GM23338 (cell line): ENCODE measurements around the gene PEAR1. TPM values are rescaled to one million over a fixed set of nuclear protein-coding genes. Genes with fewer than 3 reads are reported as not detected.

Experiments used
- ATAC-seq: fragments of 200-7000 bp; cut with Tn5 transposase; 3 replicates; pipeline ENCODE4 v1.9.1; 2020
- DNase-seq: peaks from one replicate; pipeline ENCODE4 v3.0.0-alpha.2; 2015; ENCODE audit warnings: low spot score
- H2AFZ ChIP-seq: fragments of 200-600 bp; sonication (generic); 2 replicates; pipeline ENCODE4 v1.8.0; 2016; ENCODE audit warnings: antibody characterized with exemption, mild to moderate bottlenecking, moderate library complexity
- H3F3A ChIP-seq: fragments of 200-600 bp; sonication (generic); replicated peaks from 2 replicates; pipeline ENCODE4 v1.8.0; 2017; ENCODE audit warnings: antibody characterized with exemption, mixed run types, low read depth
- H3K27ac ChIP-seq: fragments of 200-600 bp; sonication (generic); 2 replicates; pipeline ENCODE4 v1.6.1; 2016; ENCODE audit warnings: low read depth
- H3K27me3 ChIP-seq: fragments of 200-600 bp; sonication (generic); 2 replicates; pipeline ENCODE4 v1.8.0; 2016; ENCODE audit warnings: mild to moderate bottlenecking, mixed run types, moderate library complexity; ENCODE audit not compliant: insufficient read depth
- H3K36me3 ChIP-seq: fragments of 200-600 bp; sonication (generic); 2 replicates; pipeline ENCODE4 v1.8.0; 2016; ENCODE audit warnings: mild to moderate bottlenecking; ENCODE audit not compliant: insufficient read depth
- H3K4me1 ChIP-seq: fragments of 200-600 bp; sonication (generic); 2 replicates; pipeline ENCODE4 v1.8.0; 2016; ENCODE audit warnings: mild to moderate bottlenecking, moderate library complexity; ENCODE audit not compliant: insufficient read depth
- H3K4me2 ChIP-seq: fragments of 200-600 bp; sonication (generic); 2 replicates; pipeline ENCODE4 v1.7.1; 2017; ENCODE audit warnings: mixed run types
- H3K4me3 ChIP-seq: fragments of 200-600 bp; sonication (generic); 2 replicates; pipeline ENCODE4 v1.6.1; 2016; ENCODE audit warnings: mixed run types
- H3K79me2 ChIP-seq: fragments of 200-600 bp; sonication (generic); replicated peaks from 2 replicates; pipeline ENCODE4 v1.8.0; 2017; ENCODE audit warnings: mild to moderate bottlenecking; ENCODE audit not compliant: insufficient read depth
- H3K9me2 ChIP-seq: fragments of 200-600 bp; sonication (generic); 2 replicates; pipeline ENCODE4 v1.8.0; 2017; ENCODE audit not compliant: insufficient read depth
- H4K20me1 ChIP-seq: fragments of 200-600 bp; sonication (generic); replicated peaks from 2 replicates; pipeline ENCODE4 v1.8.0; 2017; ENCODE audit warnings: mild to moderate bottlenecking; ENCODE audit not compliant: insufficient read depth
- H3K27ac Mint-ChIP-seq: 2 replicates; pipeline ENCODE4 v1.8.0; 2020; ENCODE audit warnings: inconsistent platforms, mild to moderate bottlenecking, moderate library complexity, mixed read lengths
- H3K27me3 Mint-ChIP-seq: 3 replicates; pipeline ENCODE4 v1.8.0; 2022; ENCODE audit warnings: low read depth, mild to moderate bottlenecking, moderate library complexity, mixed read lengths, inconsistent platforms; ENCODE audit not compliant: insufficient read depth, poor library complexity
- H3K36me3 Mint-ChIP-seq: 3 replicates; pipeline ENCODE4 v1.8.0; 2021; ENCODE audit warnings: low read depth, mild to moderate bottlenecking, inconsistent platforms, moderate library complexity, mixed read lengths
- H3K4me1 Mint-ChIP-seq: 3 replicates; pipeline ENCODE4 v1.8.0; 2020; ENCODE audit warnings: mild to moderate bottlenecking, inconsistent platforms, mixed read lengths
- H3K4me3 Mint-ChIP-seq: 3 replicates; pipeline ENCODE4 v1.8.0; 2021; ENCODE audit warnings: moderate library complexity, mild to moderate bottlenecking, inconsistent platforms, mixed read lengths
- H3K9me3 Mint-ChIP-seq: 3 replicates; pipeline ENCODE4 v1.8.0; 2020; ENCODE audit warnings: moderate library complexity, mild to moderate bottlenecking, inconsistent platforms, mixed read lengths
- EZH2 ChIP-seq: fragments of 200-600 bp; sonication (generic); IDR thresholded peaks from one replicate; pipeline ENCODE4 v1.8.0; 2017; ENCODE audit warnings: antibody characterized with exemption, mild to moderate bottlenecking, low read depth; ENCODE audit not compliant: unreplicated experiment
- EZH2phosphoT487 ChIP-seq: fragments of 200-600 bp; sonication (generic); IDR thresholded peaks from one replicate; pipeline ENCODE4 v1.8.1; 2018; ENCODE audit warnings: antibody characterized with exemption; ENCODE audit not compliant: unreplicated experiment
- POLR2AphosphoS5 ChIP-seq: IDR thresholded peaks from 2 replicates; pipeline ENCODE4 v1.6.1; 2016; ENCODE audit warnings: antibody characterized with exemption, low read depth
- ZNF331 ChIP-seq: fragments of 250-450 bp; sonication (Bioruptor Pico); IDR thresholded peaks from 2 replicates; pipeline ENCODE4 v1.5.0; 2020; ENCODE audit warnings: low read depth, mild to moderate bottlenecking, moderate library complexity
- polyA plus RNA-seq: library from polyadenylated mRNA; unstranded; fragments of >200 nt; fragmentation: Nextera tagmentation; extraction: Ambion mirVana; gene quantifications from 2 replicates; pipeline ENCODE4 v1.2.1, GENCODE V29; 2016
- total RNA-seq: library from RNA; depleted of rRNA; stranded (reverse); fragments of >200 nt; shearing (Covaris generic); gene quantifications from 2 replicates; pipeline ENCODE4 v1.2.3, GENCODE V29; 2014
- TF ChIP-seq, protein P1 (sequence below): IDR thresholded peaks from one replicate; pipeline ENCODE4 v1.6.1; 2018; ENCODE audit warnings: antibody characterized with exemption; ENCODE audit not compliant: unreplicated experiment
- TF ChIP-seq, protein P2 (sequence below): fragments of 250-450 bp; sonication (Bioruptor Pico); IDR thresholded peaks from 2 replicates; pipeline ENCODE4 v1.5.0; 2020; ENCODE audit warnings: mild to moderate bottlenecking, moderate library complexity

Gene PEAR1
- total and polyA plus RNA-seq, 2 experiments from 2014 or later = 0.28 to 0.47 TPM

DNA sequence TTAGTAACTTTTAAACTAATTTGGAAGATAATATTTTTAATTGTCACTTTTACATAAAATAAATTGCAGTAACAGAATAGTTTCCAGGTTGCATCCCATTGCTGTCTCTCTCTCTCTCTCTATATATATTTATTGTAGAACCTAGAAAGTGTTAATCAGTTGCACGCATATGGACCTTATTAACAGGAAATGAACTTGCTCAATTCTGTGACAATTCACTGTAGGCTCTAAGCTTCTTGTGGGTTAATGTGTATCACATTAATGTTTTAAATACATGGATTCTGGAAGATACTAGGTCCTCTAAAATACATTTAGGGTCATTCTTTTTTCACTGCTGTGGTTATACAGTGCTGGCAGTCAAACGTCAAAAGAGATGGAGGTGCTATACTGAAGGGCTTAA lies 60.1 kb downstream of the PEAR1 start (continued):
- no peak for TF ChIP-seq POLR2AphosphoS5
- TF ChIP-seq EZH2phosphoT487 = no peak
- TF ChIP-seq EZH2 = no peak

DNA sequence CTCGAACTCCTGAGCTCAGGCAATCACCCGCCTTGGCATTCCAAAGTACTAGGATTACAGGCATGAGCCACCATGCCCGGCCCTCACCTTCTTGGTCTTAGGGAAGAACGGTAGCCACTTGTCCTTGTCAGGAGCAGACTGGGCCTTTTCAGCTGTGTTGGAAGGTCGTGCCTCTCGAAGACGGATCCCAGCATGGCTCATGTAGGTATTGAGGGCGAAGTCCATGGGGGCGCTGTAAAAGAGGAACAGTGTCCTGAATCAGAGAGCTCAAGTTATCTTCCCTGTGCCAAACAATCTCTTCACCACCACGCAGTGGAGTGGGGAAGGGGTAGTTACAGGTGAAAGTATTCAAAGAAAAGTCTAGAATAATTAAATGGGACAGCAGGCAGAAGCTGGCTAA lies 62.8 kb downstream of the PEAR1 start:
- no peaks in the 10 kb centered on the region for H3K4me1 ChIP-seq
- Mint-ChIP-seq H3K27ac (no peak overlapping the region), H3K4me3 (no peak overlapping the region), H3K27me3 (peaks cover 7% of the 10 kb centered on the region), H3K4me1 (no peaks in the 10 kb centered on the region), H3K9me3 (no peaks in the 10 kb centered on the region), H3K36me3 (peaks cover 58% of the 10 kb centered on the region)
- H3K4me3 ChIP-seq = no peak overlapping the region
- no peak overlapping the region for H3K27ac ChIP-seq
- ATAC-seq (no peak), DNase-seq (no peak)
- H3K36me3 ChIP-seq = peaks cover 4% of the 10 kb centered on the region
- H3K79me2 ChIP-seq = no peaks in the 10 kb centered on the region
- no peaks in the 10 kb centered on the region for H3F3A ChIP-seq
- H4K20me1 ChIP-seq = no peaks in the 10 kb centered on the region; the same call in 1 of the 2 replicates
- H3K27me3 ChIP-seq = no peaks in the 10 kb centered on the region
- H3K4me2 ChIP-seq = no peak overlapping the region
- H2AFZ ChIP-seq = no peak overlapping the region
- TF ChIP-seq EZH2phosphoT487 = no peak
- TF ChIP-seq, protein P1, sequence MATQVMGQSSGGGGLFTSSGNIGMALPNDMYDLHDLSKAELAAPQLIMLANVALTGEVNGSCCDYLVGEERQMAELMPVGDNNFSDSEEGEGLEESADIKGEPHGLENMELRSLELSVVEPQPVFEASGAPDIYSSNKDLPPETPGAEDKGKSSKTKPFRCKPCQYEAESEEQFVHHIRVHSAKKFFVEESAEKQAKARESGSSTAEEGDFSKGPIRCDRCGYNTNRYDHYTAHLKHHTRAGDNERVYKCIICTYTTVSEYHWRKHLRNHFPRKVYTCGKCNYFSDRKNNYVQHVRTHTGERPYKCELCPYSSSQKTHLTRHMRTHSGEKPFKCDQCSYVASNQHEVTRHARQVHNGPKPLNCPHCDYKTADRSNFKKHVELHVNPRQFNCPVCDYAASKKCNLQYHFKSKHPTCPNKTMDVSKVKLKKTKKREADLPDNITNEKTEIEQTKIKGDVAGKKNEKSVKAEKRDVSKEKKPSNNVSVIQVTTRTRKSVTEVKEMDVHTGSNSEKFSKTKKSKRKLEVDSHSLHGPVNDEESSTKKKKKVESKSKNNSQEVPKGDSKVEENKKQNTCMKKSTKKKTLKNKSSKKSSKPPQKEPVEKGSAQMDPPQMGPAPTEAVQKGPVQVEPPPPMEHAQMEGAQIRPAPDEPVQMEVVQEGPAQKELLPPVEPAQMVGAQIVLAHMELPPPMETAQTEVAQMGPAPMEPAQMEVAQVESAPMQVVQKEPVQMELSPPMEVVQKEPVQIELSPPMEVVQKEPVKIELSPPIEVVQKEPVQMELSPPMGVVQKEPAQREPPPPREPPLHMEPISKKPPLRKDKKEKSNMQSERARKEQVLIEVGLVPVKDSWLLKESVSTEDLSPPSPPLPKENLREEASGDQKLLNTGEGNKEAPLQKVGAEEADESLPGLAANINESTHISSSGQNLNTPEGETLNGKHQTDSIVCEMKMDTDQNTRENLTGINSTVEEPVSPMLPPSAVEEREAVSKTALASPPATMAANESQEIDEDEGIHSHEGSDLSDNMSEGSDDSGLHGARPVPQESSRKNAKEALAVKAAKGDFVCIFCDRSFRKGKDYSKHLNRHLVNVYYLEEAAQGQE = no peak
- H3K9me2 ChIP-seq = no peaks in the 10 kb centered on the region

DNA sequence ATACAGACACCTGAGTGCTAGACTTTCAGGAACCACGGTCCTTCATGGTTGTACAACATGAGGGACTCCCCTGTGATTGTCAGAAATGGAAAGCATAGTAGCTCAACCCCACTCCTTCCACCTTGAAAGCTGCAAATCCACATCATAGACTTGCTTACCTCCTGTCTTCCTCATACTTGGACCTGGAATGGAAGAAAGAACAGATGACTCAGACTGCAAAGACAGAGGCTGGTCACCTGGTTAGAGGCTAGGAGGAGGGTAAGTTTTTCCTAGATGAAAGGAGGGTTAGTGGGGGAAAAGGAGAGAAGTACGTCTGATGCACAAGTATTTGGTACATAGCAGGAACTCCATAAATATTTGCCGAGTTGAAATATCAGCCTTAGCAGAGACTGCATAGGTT lies 64.1 kb downstream of the PEAR1 start:
- Histone ChIP-seq H3K4me3 (no peak overlapping the region), H3K4me1 (no peaks in the 10 kb centered on the region), H3K9me2 (no peaks in the 10 kb centered on the region), H3K27ac (no peak overlapping the region), H3K79me2 (no peaks in the 10 kb centered on the region), H3K27me3 (no peaks in the 10 kb centered on the region), H3F3A (no peaks in the 10 kb centered on the region), H4K20me1 (no peaks in the 10 kb centered on the region; the same call in 1 of the 2 replicates), H2AFZ (no peak overlapping the region), H3K36me3 (no peaks in the 10 kb centered on the region; the same call in none of the 2 replicates), H3K4me2 (no peak overlapping the region)
- Mint-ChIP-seq H3K4me3 (no peak overlapping the region), H3K4me1 (no peaks in the 10 kb centered on the region), H3K27ac (no peak overlapping the region), H3K9me3 (no peaks in the 10 kb centered on the region), H3K27me3 (peaks cover 7% of the 10 kb centered on the region), H3K36me3 (peaks cover 62% of the 10 kb centered on the region)
- ATAC-seq (no peak), DNase-seq (no peak)
- TF ChIP-seq, protein P2, sequence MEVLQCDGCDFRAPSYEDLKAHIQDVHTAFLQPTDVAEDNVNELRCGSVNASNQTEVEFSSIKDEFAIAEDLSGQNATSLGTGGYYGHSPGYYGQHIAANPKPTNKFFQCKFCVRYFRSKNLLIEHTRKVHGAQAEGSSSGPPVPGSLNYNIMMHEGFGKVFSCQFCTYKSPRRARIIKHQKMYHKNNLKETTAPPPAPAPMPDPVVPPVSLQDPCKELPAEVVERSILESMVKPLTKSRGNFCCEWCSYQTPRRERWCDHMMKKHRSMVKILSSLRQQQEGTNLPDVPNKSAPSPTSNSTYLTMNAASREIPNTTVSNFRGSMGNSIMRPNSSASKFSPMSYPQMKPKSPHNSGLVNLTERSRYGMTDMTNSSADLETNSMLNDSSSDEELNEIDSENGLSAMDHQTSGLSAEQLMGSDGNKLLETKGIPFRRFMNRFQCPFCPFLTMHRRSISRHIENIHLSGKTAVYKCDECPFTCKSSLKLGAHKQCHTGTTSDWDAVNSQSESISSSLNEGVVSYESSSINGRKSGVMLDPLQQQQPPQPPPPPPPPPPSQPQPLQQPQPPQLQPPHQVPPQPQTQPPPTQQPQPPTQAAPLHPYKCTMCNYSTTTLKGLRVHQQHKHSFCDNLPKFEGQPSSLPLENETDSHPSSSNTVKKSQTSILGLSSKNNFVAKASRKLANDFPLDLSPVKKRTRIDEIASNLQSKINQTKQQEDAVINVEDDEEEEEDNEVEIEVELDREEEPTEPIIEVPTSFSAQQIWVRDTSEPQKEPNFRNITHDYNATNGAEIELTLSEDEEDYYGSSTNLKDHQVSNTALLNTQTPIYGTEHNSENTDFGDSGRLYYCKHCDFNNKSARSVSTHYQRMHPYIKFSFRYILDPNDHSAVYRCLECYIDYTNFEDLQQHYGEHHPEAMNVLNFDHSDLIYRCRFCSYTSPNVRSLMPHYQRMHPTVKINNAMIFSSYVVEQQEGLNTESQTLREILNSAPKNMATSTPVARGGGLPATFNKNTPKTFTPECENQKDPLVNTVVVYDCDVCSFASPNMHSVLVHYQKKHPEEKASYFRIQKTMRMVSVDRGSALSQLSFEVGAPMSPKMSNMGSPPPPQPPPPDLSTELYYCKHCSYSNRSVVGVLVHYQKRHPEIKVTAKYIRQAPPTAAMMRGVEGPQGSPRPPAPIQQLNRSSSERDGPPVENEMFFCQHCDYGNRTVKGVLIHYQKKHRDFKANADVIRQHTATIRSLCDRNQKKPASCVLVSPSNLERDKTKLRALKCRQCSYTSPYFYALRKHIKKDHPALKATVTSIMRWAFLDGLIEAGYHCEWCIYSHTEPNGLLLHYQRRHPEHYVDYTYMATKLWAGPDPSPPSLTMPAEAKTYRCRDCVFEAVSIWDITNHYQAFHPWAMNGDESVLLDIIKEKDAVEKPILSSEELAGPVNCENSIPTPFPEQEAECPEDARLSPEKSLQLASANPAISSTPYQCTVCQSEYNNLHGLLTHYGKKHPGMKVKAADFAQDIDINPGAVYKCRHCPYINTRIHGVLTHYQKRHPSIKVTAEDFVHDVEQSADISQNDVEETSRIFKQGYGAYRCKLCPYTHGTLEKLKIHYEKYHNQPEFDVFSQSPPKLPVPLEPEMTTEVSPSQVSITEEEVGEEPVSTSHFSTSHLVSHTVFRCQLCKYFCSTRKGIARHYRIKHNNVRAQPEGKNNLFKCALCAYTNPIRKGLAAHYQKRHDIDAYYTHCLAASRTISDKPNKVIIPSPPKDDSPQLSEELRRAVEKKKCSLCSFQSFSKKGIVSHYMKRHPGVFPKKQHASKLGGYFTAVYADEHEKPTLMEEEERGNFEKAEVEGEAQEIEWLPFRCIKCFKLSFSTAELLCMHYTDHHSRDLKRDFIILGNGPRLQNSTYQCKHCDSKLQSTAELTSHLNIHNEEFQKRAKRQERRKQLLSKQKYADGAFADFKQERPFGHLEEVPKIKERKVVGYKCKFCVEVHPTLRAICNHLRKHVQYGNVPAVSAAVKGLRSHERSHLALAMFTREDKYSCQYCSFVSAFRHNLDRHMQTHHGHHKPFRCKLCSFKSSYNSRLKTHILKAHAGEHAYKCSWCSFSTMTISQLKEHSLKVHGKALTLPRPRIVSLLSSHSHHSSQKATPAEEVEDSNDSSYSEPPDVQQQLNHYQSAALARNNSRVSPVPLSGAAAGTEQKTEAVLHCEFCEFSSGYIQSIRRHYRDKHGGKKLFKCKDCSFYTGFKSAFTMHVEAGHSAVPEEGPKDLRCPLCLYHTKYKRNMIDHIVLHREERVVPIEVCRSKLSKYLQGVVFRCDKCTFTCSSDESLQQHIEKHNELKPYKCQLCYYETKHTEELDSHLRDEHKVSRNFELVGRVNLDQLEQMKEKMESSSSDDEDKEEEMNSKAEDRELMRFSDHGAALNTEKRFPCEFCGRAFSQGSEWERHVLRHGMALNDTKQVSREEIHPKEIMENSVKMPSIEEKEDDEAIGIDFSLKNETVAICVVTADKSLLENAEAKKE (CRISPR knock-in tag) = no peak
- TF ChIP-seq, protein P1 = no peak
- no peak for TF ChIP-seq ZNF331 (CRISPR knock-in tag)
